Neural cell (in vitro differentiated cells): Measurements from ENCODE around the gene SRRM2. TPM values are rescaled to one million over a fixed set of nuclear protein-coding genes. Genes with fewer than 3 reads are reported as not detected.

Experiments used
- H2AFZ ChIP-seq: fragments of 200-600, 300-800 bp; sonication (generic), shearing (Covaris generic); 2 replicates; pipeline ENCODE4 v1.6.0; 2014; ENCODE audit warnings: low read depth, mild to moderate bottlenecking, antibody characterized with exemption, low read length, moderate library complexity
- H3F3A ChIP-seq: fragments of 200-600 bp; shearing (Covaris generic); 2 replicates; pipeline ENCODE4 v1.6.1; 2016; ENCODE audit warnings: mild to moderate bottlenecking, moderate library complexity, mixed read lengths, antibody characterized with exemption, low read length; ENCODE audit not compliant: insufficient read depth, poor library complexity, severe bottlenecking
- H3K27ac ChIP-seq: fragments of 200-600, 300-800 bp; sonication (generic), shearing (Covaris generic); 2 replicates; pipeline ENCODE4 v1.5.1; 2014; ENCODE audit warnings: mild to moderate bottlenecking, low read length, moderate library complexity
- H3K27me3 ChIP-seq: fragments of 300-800, 200-600 bp; sonication (generic), shearing (Covaris generic); 2 replicates; pipeline ENCODE4 v1.6.0; 2014; ENCODE audit warnings: mild to moderate bottlenecking, low read depth, low read length, moderate library complexity; ENCODE audit not compliant: insufficient read depth
- H3K36me3 ChIP-seq: fragments of 300-800, 200-600 bp; sonication (generic), shearing (Covaris generic); 2 replicates; pipeline ENCODE4 v1.5.1; 2014; ENCODE audit warnings: mild to moderate bottlenecking, antibody characterized with exemption, low read length, moderate library complexity; ENCODE audit not compliant: insufficient read depth
- H3K4me2 ChIP-seq: fragments of 300-800, 200-600 bp; sonication (generic), shearing (Covaris generic); 2 replicates; pipeline ENCODE4 v1.6.0; 2014; ENCODE audit warnings: mild to moderate bottlenecking, low read length
- H3K4me3 ChIP-seq: fragments of 300-800, 200-600 bp; sonication (generic), shearing (Covaris generic); 2 replicates; pipeline ENCODE4 v1.5.1; 2014; ENCODE audit warnings: mild to moderate bottlenecking, low read length, moderate library complexity
- H3K79me2 ChIP-seq: fragments of 200-600 bp; shearing (Covaris generic); replicated peaks from 2 replicates; pipeline ENCODE4 v1.6.0; 2014; ENCODE audit warnings: mild to moderate bottlenecking, low read length, moderate library complexity; ENCODE audit not compliant: insufficient read depth
- H3K9ac ChIP-seq: fragments of 300-800, 200-600 bp; sonication (generic), shearing (Covaris generic); 2 replicates; pipeline ENCODE4 v1.6.1; 2016; ENCODE audit warnings: mild to moderate bottlenecking, low read length, mixed read lengths
- H3K9me2 ChIP-seq: fragments of 200-600 bp; shearing (Covaris generic); 2 replicates; pipeline ENCODE4 v1.6.1; 2016; ENCODE audit warnings: mild to moderate bottlenecking, low read length, mixed read lengths; ENCODE audit not compliant: insufficient read depth
- H3K9me3 ChIP-seq: fragments of 200-600, 300-800 bp; sonication (generic), shearing (Covaris generic); 2 replicates; pipeline ENCODE4 v1.6.1; 2016; ENCODE audit warnings: mild to moderate bottlenecking, mixed run types, low read length, moderate library complexity, mixed read lengths
- H4K20me1 ChIP-seq: fragments of 200-600 bp; shearing (Covaris generic); 2 replicates; pipeline ENCODE4 v1.6.1; 2016; ENCODE audit warnings: mild to moderate bottlenecking, mixed run types; ENCODE audit not compliant: insufficient read depth
- EP300 ChIP-seq: fragments of 450-650 bp; conservative IDR thresholded peaks from 2 replicates; pipeline ENCODE4 v1.6.1; 2014; ENCODE audit warnings: antibody characterized with exemption, mild to moderate bottlenecking, moderate library complexity; ENCODE audit not compliant: poor library complexity, severe bottlenecking
- EZH2 ChIP-seq: fragments of 200-600, 300-800 bp; shearing (Covaris generic), sonication (generic); IDR thresholded peaks from 2 replicates; pipeline ENCODE4 v1.6.1; 2014; ENCODE audit warnings: antibody characterized with exemption, low read length, borderline replicate concordance, mild to moderate bottlenecking; ENCODE audit not compliant: insufficient read depth, poor library complexity, severe bottlenecking
- MXI1 ChIP-seq: fragments of 450-650 bp; conservative IDR thresholded peaks from 2 replicates; pipeline ENCODE4 v1.6.1; 2014; ENCODE audit warnings: antibody characterized with exemption, mild to moderate bottlenecking; ENCODE audit not compliant: poor library complexity, severe bottlenecking
- POLR2AphosphoS5 ChIP-seq: IDR thresholded peaks from 2 replicates; pipeline ENCODE4 v1.6.1; 2012
- RAD21 ChIP-seq: fragments of 450-650 bp; conservative IDR thresholded peaks from 2 replicates; pipeline ENCODE4 v1.6.1; 2014; ENCODE audit warnings: antibody characterized with exemption, mild to moderate bottlenecking, moderate library complexity
- REST ChIP-seq: IDR thresholded peaks from 2 replicates; pipeline ENCODE4 v1.6.1; 2012; ENCODE audit warnings: borderline replicate concordance
- SMC3 ChIP-seq: fragments of 450-650 bp; conservative IDR thresholded peaks from 2 replicates; pipeline ENCODE4 v1.6.1; 2014; ENCODE audit warnings: antibody characterized with exemption, mild to moderate bottlenecking, moderate library complexity; ENCODE audit not compliant: poor library complexity
- TAF1 ChIP-seq: IDR thresholded peaks from 2 replicates; pipeline ENCODE4 v1.6.1; 2012; ENCODE audit warnings: low read depth
- polyA plus RNA-seq: library from polyadenylated mRNA; depleted of rRNA; stranded (reverse); fragments of >200 nt; gene quantifications from 2 replicates; pipeline ENCODE4 v1.2.3, GENCODE V29; 2014
- TF ChIP-seq, protein P1 (sequence below): fragments of 450-650 bp; IDR thresholded peaks from 2 replicates; pipeline ENCODE4 v1.5.1; 2014; ENCODE audit warnings: antibody characterized with exemption, mild to moderate bottlenecking, moderate library complexity; ENCODE audit not compliant: poor library complexity, severe bottlenecking

The SRRM2 gene
- polyA plus RNA-seq, 1 donor from 2014 or later: 40.0 TPM

- peak overlapping the region; percentile 99 for H3K9ac ChIP-seq
- H3K27me3 ChIP-seq: no peaks in the 10 kb centered on the region
- H3K9me3 ChIP-seq: no peaks in the 10 kb centered on the region
- peak overlapping the region; percentile 98 for H3K4me3 ChIP-seq
- peak overlapping the region; percentile 79 for H3K4me2 ChIP-seq
- H2AFZ ChIP-seq: peak overlapping the region; percentile 87
- peaks cover 3% of the 10 kb centered on the region for H3F3A ChIP-seq
- peaks cover 5% of the 10 kb centered on the region for H4K20me1 ChIP-seq
- no peaks in the 10 kb centered on the region for H3K36me3 ChIP-seq
- peak overlapping the region; percentile 100 for H3K27ac ChIP-seq
- TF ChIP-seq SMC3 (no peak), TAF1 (no peak), RAD21 (no peak), REST (no peak), POLR2AphosphoS5 (no peak)
- TF ChIP-seq, protein P1, sequence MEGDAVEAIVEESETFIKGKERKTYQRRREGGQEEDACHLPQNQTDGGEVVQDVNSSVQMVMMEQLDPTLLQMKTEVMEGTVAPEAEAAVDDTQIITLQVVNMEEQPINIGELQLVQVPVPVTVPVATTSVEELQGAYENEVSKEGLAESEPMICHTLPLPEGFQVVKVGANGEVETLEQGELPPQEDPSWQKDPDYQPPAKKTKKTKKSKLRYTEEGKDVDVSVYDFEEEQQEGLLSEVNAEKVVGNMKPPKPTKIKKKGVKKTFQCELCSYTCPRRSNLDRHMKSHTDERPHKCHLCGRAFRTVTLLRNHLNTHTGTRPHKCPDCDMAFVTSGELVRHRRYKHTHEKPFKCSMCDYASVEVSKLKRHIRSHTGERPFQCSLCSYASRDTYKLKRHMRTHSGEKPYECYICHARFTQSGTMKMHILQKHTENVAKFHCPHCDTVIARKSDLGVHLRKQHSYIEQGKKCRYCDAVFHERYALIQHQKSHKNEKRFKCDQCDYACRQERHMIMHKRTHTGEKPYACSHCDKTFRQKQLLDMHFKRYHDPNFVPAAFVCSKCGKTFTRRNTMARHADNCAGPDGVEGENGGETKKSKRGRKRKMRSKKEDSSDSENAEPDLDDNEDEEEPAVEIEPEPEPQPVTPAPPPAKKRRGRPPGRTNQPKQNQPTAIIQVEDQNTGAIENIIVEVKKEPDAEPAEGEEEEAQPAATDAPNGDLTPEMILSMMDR: no peak
- H3K79me2 ChIP-seq: peaks cover 40% of the 10 kb centered on the region
- no peaks in the 10 kb centered on the region for H3K9me2 ChIP-seq
These were observed 832 bp upstream of the SRRM2 start for GRCh38 chr16:2751577-2752034.

DNA sequence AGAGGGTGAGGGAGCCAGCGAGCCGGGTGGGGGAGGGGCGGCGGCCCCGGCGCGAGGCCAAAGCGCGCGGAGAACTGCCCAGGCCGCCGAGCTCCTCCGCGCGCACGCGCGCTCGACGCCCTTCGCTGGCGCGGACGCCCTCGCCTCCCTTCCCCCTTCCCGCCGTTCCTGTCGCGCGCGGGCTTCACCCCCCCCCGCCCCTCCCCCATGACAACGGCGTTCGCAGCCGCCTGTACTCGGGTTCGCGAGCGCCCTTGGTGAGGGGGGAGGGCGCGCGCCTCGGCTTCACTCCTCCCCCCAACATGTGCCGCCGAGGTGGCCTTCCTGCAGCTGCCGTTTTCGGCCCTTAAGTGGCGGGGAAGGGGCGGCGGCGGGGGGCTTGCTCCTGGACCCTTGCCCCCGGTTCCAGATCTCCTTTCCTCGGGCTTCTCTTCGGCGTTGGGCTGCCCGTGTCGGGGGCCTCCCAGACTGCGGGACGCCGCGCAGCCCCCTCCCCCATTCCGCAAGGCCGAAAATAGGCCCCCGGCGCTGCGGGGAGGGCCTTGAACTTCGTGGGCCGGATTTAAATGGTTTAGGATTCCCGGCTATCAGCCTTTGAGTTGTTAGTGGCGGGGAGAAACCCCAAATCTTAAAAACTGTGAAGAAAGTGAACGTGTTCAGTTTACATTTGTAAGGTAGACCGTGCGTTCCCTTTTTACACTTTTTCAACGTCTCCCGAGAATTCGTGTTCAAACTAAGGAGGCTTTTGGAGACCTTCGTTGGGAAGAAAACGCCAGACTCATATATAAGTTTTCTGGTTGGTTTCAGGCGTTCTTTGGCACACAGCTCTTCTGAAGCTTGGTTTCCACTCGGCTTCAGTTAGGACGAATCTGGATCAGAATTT, 653 bp downstream of the SRRM2 start:
- no peaks in the 10 kb centered on the region for H3K9me2 ChIP-seq
- H4K20me1 ChIP-seq: peaks cover 10% of the 10 kb centered on the region
- H3K4me3 ChIP-seq: peak overlapping the region; percentile 98
- peak overlapping the region; percentile 99 for H3K9ac ChIP-seq
- H3K79me2 ChIP-seq: peaks cover 46% of the 10 kb centered on the region
- H3K36me3 ChIP-seq: no peaks in the 10 kb centered on the region
- H3K4me2 ChIP-seq: peak overlapping the region; percentile 62
- no peaks in the 10 kb centered on the region for H3K9me3 ChIP-seq
- TF ChIP-seq MXI1: peak; percentile 53
- TF ChIP-seq EZH2: no peak
- peak overlapping the region; percentile 100 for H3K27ac ChIP-seq
- no peak overlapping the region for H2AFZ ChIP-seq
- H3F3A ChIP-seq: peaks cover 3% of the 10 kb centered on the region
- H3K27me3 ChIP-seq: no peaks in the 10 kb centered on the region

DNA sequence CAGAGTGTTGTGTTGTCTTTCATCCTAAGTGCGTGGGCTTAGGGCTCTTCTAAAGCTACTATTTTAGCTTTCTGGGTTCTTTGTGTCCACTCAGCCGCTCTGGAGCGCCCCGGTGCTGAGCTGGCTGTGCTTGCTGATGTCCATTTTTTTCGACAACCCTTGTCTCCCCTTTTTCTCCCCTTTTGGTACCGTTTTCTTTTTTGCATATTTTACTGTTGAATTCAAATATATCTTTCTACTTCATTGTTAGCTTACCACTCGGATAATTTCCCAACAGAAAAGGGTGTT, 1.2 kb downstream of the SRRM2 start:
- Histone ChIP-seq H3K4me3 (peak overlapping the region; percentile 98), H3K9me3 (no peaks in the 10 kb centered on the region), H3K27ac (peak overlapping the region; percentile 100), H3K4me2 (peak overlapping the region; percentile 62), H3F3A (peaks cover 3% of the 10 kb centered on the region), H4K20me1 (peaks cover 10% of the 10 kb centered on the region), H2AFZ (no peak overlapping the region), H3K9ac (peak overlapping the region; percentile 99), H3K79me2 (peaks cover 51% of the 10 kb centered on the region), H3K27me3 (no peaks in the 10 kb centered on the region), H3K9me2 (no peaks in the 10 kb centered on the region), H3K36me3 (peaks cover 4% of the 10 kb centered on the region)
- TF ChIP-seq REST (no peak), TAF1 (no peak), MXI1 (no peak), SMC3 (no peak), POLR2AphosphoS5 (no peak), EZH2 (no peak), RAD21 (no peak), EP300 (no peak)
- TF ChIP-seq, protein P1: no peak
